K562 (cell line): ENCODE data around the gene B3GLCT. TPM values are rescaled to one million over a fixed set of nuclear protein-coding genes. Genes with fewer than 3 reads are reported as not detected.

Experiments
- ATAC-seq: fragments of 200-7000 bp; cut with Tn5 transposase; 3 replicates; pipeline ENCODE4 v1.9.1; 2020; ENCODE audit warnings: moderate library complexity
- BruUV-seq: library from RNA; stranded (reverse); fragments of 400-500 nt; replicated peaks from 2 replicates; lab custom pipeline; 2021; lab: Mats Ljungman, UMichigan
- CTCF ChIA-PET: fragments of 300-600 bp; formaldehyde crosslinking; extraction: SDS; loops from one replicate; lab custom pipeline; 2021; ENCODE audit warnings: low intra/inter-chr PET ratio; lab: Yijun Ruan, JAX
- POLR2A ChIA-PET: fragments of 300-600, 350-650 bp; sonication (Branson Sonifier 250); formaldehyde crosslinking; extraction: SDS; loops from one replicate; lab custom pipeline; 2021; ENCODE audit warnings: antibody characterized with exemption, inconsistent platforms; lab: Yijun Ruan, JAX
- DNase-seq, 4 experiments: peaks; one replicate each; pipeline versions ENCODE4 v3.0.0 to v3.0.0-alpha.2; 2011 to 2018; ENCODE audit warnings: low spot score in 3 of 4, mixed read lengths in 3 of 4; ENCODE audit errors: extremely low read depth in 1 of 4
- FAIRE-seq: peaks from 2 replicates; lab custom pipeline; 2011; peaks lifted over from hg19 to GRCh38; lab: Jason Lieb, UNC
- H2AFZ ChIP-seq: 2 replicates; pipeline ENCODE4 v1.6.0; 2011; ENCODE audit warnings: low read depth, low read length, control low read depth, inconsistent platforms
- H3K27ac ChIP-seq: fragments of 200-600 bp; 3 replicates; pipeline ENCODE4 v1.8.0; 2011; ENCODE audit warnings: low read depth, mild to moderate bottlenecking, control low read depth, inconsistent platforms, low read length, moderate library complexity, mixed read lengths; ENCODE audit errors: extremely low read depth
- H3K27me3 ChIP-seq, 2 experiments: fragments of 300-600 bp in 1 of 2; 2 replicates in 1 of 2; 3 replicates in 1 of 2; pipeline versions ENCODE4 v1.6.0 to v1.8.0; 2011; ENCODE audit warnings: inconsistent platforms in 2 of 2, low read length in 2 of 2, mild to moderate bottlenecking in 1 of 2, mixed read lengths in 1 of 2, moderate library complexity in 1 of 2; ENCODE audit not compliant: control insufficient read depth in 2 of 2, insufficient read depth in 2 of 2
- H3K36me3 ChIP-seq: fragments of 300-600 bp; 3 replicates; pipeline ENCODE4 v1.8.0; 2011; ENCODE audit warnings: mild to moderate bottlenecking, low read length, inconsistent platforms; ENCODE audit not compliant: control insufficient read depth, insufficient read depth
- H3K4me1 ChIP-seq, 2 experiments: fragments of 200-600 bp in 1 of 2; replicated peaks in 1 of 2; 2 replicates in 1 of 2; 3 replicates in 1 of 2; pipeline versions ENCODE4 v1.5.1 to v1.8.0; 2011; ENCODE audit warnings: inconsistent platforms in 2 of 2, low read length in 2 of 2, mild to moderate bottlenecking in 1 of 2, mixed read lengths in 1 of 2, moderate library complexity in 1 of 2; ENCODE audit not compliant: control insufficient read depth in 2 of 2, insufficient read depth in 2 of 2
- H3K4me2 ChIP-seq: 2 replicates; pipeline ENCODE4 v1.6.1; 2011; ENCODE audit warnings: low read length, control low read depth, inconsistent platforms, mixed read lengths; ENCODE audit not compliant: insufficient read depth
- H3K4me3 ChIP-seq: fragments of 200-600 bp; sonication (generic), shearing (Covaris generic); 2 replicates; pipeline ENCODE4 v1.5.1; 2016; ENCODE audit warnings: control low read depth, inconsistent platforms
- H3K79me2 ChIP-seq: fragments of 200-600 bp; 3 replicates; pipeline ENCODE4 v1.8.0; 2011; ENCODE audit warnings: low read length, inconsistent platforms; ENCODE audit not compliant: control insufficient read depth, insufficient read depth
- H3K9ac ChIP-seq, 2 experiments: 2 replicates each; pipeline versions ENCODE4 v1.6.0 to v1.6.1; 2011; ENCODE audit warnings: low read depth in 2 of 2, low read length in 2 of 2, control low read depth in 1 of 2, inconsistent platforms in 1 of 2, mild to moderate bottlenecking in 1 of 2, mixed read lengths in 1 of 2; ENCODE audit not compliant: insufficient read depth in 1 of 2
- H3K9me1 ChIP-seq: one replicate; pipeline ENCODE4 v1.6.0; 2011; ENCODE audit warnings: inconsistent platforms, mild to moderate bottlenecking, low read length, moderate library complexity; ENCODE audit not compliant: control insufficient read depth, insufficient read depth
- H3K9me3 ChIP-seq: replicated peaks from 2 replicates; pipeline ENCODE4 v1.5.1; 2011; ENCODE audit warnings: low read depth, low read length, inconsistent platforms; ENCODE audit not compliant: control insufficient read depth, insufficient read depth
- H4K20me1 ChIP-seq: replicated peaks from 2 replicates; pipeline ENCODE4 v1.6.1; 2011; ENCODE audit warnings: low read length, inconsistent platforms, mixed read lengths; ENCODE audit not compliant: control insufficient read depth, insufficient read depth
- ARNT ChIP-seq, 2 experiments: fragments of 450-650 bp; IDR thresholded peaks; 2 replicates each; pipeline ENCODE4 v1.6.1; 2016; ENCODE audit warnings: mild to moderate bottlenecking in 1 of 2
- CCNT2 ChIP-seq: IDR thresholded peaks from 2 replicates; pipeline ENCODE4 v1.6.1; 2011; ENCODE audit warnings: borderline replicate concordance, low read depth, mild to moderate bottlenecking, moderate library complexity, mixed read lengths, low read length; ENCODE audit not compliant: insufficient read length; ENCODE audit errors: extremely low read depth
- CHD1 ChIP-seq: fragments of 200-600 bp; sonication (generic); IDR thresholded peaks from one replicate; pipeline ENCODE4 v1.6.1; 2012; ENCODE audit warnings: mild to moderate bottlenecking, moderate library complexity, low read length, inconsistent platforms
- CSDE1 ChIP-seq, 2 experiments: fragments of 450-650 bp; IDR thresholded peaks; 2 replicates each; pipeline ENCODE4 v1.6.1; 2016; ENCODE audit warnings: mild to moderate bottlenecking in 1 of 2
- CXXC5 ChIP-seq: fragments of 250-450 bp; sonication (Bioruptor Pico); IDR thresholded peaks from 2 replicates; pipeline ENCODE4 v1.8.0; 2022; ENCODE audit warnings: inconsistent platforms, mild to moderate bottlenecking, moderate library complexity
- EGR1 ChIP-seq: fragments of 450-650 bp; conservative IDR thresholded peaks from 2 replicates; pipeline ENCODE4 v1.6.1; 2017; ENCODE audit warnings: mild to moderate bottlenecking
- HNRNPLL ChIP-seq: fragments of 200-400 bp; formaldehyde crosslinking; IDR thresholded peaks from 2 replicates; pipeline ENCODE4 v1.6.1; 2017; ENCODE audit warnings: low read length, low read depth, mild to moderate bottlenecking; ENCODE audit not compliant: poor library complexity, severe bottlenecking
- NRF1 ChIP-seq, 2 experiments: fragments of 450-650 bp; IDR thresholded peaks in 1 of 2; conservative IDR thresholded peaks in 1 of 2; 2 replicates each; pipeline ENCODE4 v1.6.1; 2014; ENCODE audit warnings: mild to moderate bottlenecking in 2 of 2
- RBBP5 ChIP-seq: fragments of 200-600 bp; sonication (generic); IDR thresholded peaks from 2 replicates; pipeline ENCODE4 v1.6.1; 2012; ENCODE audit warnings: borderline replicate concordance, mild to moderate bottlenecking, low read length, control low read depth, inconsistent platforms; ENCODE audit not compliant: insufficient read depth, poor library complexity, severe bottlenecking
- TEAD2 ChIP-seq: fragments of 450-650 bp; IDR thresholded peaks from 2 replicates; pipeline ENCODE4 v1.6.1; 2016; ENCODE audit warnings: missing genetic modification characterization, control low read depth, missing compliant biosample characterization
- TFAM ChIP-seq: fragments of 250-450 bp; sonication (Bioruptor Pico); conservative IDR thresholded peaks from 2 replicates; pipeline ENCODE4 v1.5.0; 2021; ENCODE audit warnings: mild to moderate bottlenecking, moderate library complexity
- ZNF197 ChIP-seq: fragments of 200-800 bp; sonication (Bioruptor generic); IDR thresholded peaks from 2 replicates; pipeline ENCODE4 v1.6.1; 2016; ENCODE audit warnings: low read depth, missing genetic modification characterization, missing compliant biosample characterization
- WGBS: fragments of 100-300 bp; shearing (Covaris generic); methylation state at CpG from one replicate; pipeline ENCODE4 v1.1.6; 2016; ENCODE audit warnings: low coverage, mixed read lengths; ENCODE audit not compliant: insufficient coverage; ENCODE audit errors: missing lambda C conversion rate; 5-methylcytosine and 5-hydroxymethylcytosine counted together
- in situ Hi-C: fragments of 300-500 bp; cut with MboI; formaldehyde crosslinking; loops from 4 replicates; pipeline ENCODE4 v1.15.0; 2018; ENCODE audit warnings: inconsistent platforms, mixed read lengths
- intact Hi-C: fragments of 100-400 bp; cut with micrococcal nuclease; formaldehyde crosslinking; loops from 2 replicates; pipeline ENCODE4 v1.14.2; 2022
- polyA plus RNA-seq, 8 experiments: library from polyadenylated mRNA; depleted of rRNA in 4 of 8; stranded (reverse) in 5 of 8; unstranded in 3 of 8; fragments of >200 nt; fragmentation: Nextera tagmentation in 2 of 8; fragmentation: Illumina TruSeq in 1 of 8; extraction: Ambion mirVana in 2 of 8; extraction: Trizol in 1 of 8; gene quantifications; 2 replicates each; pipeline versions ENCODE4 v1.2.1 to v1.2.3, GENCODE V29; 2011 to 2014; ENCODE audit warnings: inconsistent platforms in 1 of 8, missing spikeins in 1 of 8
- total RNA-seq, 7 experiments: library from RNA; depleted of rRNA in 6 of 7; stranded (reverse); fragments of >200 nt in 6 of 7; fragmentation: Illumina TruSeq in 2 of 7; extraction: Trizol in 2 of 7; gene quantifications; 2 replicates each; pipeline versions ENCODE4 v1.2.1 to v1.2.3, GENCODE V29; 2011 to 2021; ENCODE audit warnings: low replicate concordance in 1 of 7
- TF ChIP-seq, protein P1 (sequence below), 2 experiments: IDR thresholded peaks; 2 replicates each; pipeline ENCODE4 v1.6.1; 2012; ENCODE audit warnings: improper control_type of control experiment in 2 of 2, low read depth in 2 of 2, low read length in 2 of 2, borderline replicate concordance in 1 of 2

B3GLCT gene
- total and polyA plus RNA-seq, 9 of the 15 experiments (the other 6 are each of a cell fraction or from before 2014, with no cell fraction given) = 1.1 to 5.1 (median 2.9) TPM

GRCh38 chr13:31160857-31161556, 38.8 kb upstream of the B3GLCT start:
- peaks cover 63% of the 10 kb centered on the region for H3K79me2 ChIP-seq
- POLR2A ChIA-PET = interaction anchor here (0.9 to 1.1 kb wide), 4 partner anchors 12 to 40 kb away, joined by 3 to 5 read pairs (median 3); no protein-coding TSS in a partner anchor
- intact Hi-C loops = loop anchor here (5.0 kb wide), 1 partner anchor 41 kb away; no protein-coding TSS in a partner anchor
- ATAC-seq (peak; percentile 62), FAIRE-seq (no peak), DNase-seq (peak; percentile 9 to 68 (median 26))
- H3K9me1 ChIP-seq = no peaks in the 10 kb centered on the region
- peaks cover 27% of the 10 kb centered on the region; the same call in 1 of the 3 replicates for H3K36me3 ChIP-seq
- peak overlapping the region; percentile 80 for H3K4me2 ChIP-seq
- H3K4me1 ChIP-seq = peaks cover 0 to 12% of the 10 kb centered on the region in 2 experiments; a peak in 1 of 5 replicates
- peak overlapping the region; percentile 85 for H3K4me3 ChIP-seq
- 0% methylated on average over 25 of the region's 51 CpGs for WGBS
- CTCF ChIA-PET = no interaction called here
- no peaks in the 10 kb centered on the region for H3K9me3 ChIP-seq
- peak overlapping the region; percentile 66 to 89 for H3K9ac ChIP-seq
- TF ChIP-seq ARNT (IDR thresholded peaks at IDR 0.05) (peak in 1 of 2 experiments; percentile 98; a peak in 2 of 4 replicates), EGR1 (peak; percentile 79), ZNF197 (CRISPR knock-in tag) (no peak), RBBP5 (peak; percentile 53), NRF1 (conservative IDR thresholded peaks at IDR 0.05 in 1 of 2, IDR thresholded peaks at IDR 0.05 in 1 of 2) (peak; percentile 77 to 83), CCNT2 (peak; percentile 74), CSDE1 (IDR thresholded peaks at IDR 0.05) (no peak), TFAM (no peak), CXXC5 (CRISPR knock-in tag) (0 out of 2 replicates have a peak, but pooled peaks have one; percentile 13), TEAD2 (tag) (no peak), HNRNPLL (peak; percentile 91), CHD1 (peak; percentile 33)
- TF ChIP-seq, protein P1, sequence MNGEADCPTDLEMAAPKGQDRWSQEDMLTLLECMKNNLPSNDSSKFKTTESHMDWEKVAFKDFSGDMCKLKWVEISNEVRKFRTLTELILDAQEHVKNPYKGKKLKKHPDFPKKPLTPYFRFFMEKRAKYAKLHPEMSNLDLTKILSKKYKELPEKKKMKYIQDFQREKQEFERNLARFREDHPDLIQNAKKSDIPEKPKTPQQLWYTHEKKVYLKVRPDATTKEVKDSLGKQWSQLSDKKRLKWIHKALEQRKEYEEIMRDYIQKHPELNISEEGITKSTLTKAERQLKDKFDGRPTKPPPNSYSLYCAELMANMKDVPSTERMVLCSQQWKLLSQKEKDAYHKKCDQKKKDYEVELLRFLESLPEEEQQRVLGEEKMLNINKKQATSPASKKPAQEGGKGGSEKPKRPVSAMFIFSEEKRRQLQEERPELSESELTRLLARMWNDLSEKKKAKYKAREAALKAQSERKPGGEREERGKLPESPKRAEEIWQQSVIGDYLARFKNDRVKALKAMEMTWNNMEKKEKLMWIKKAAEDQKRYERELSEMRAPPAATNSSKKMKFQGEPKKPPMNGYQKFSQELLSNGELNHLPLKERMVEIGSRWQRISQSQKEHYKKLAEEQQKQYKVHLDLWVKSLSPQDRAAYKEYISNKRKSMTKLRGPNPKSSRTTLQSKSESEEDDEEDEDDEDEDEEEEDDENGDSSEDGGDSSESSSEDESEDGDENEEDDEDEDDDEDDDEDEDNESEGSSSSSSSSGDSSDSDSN (IDR thresholded peaks at IDR 0.05; ENCODE audit: borderline replicate concordance in 1 of 2, low read depth in 2 of 2, low read length in 2 of 2) = 0 out of 4 replicates have a peak, but pooled peaks of 1 of the 2 experiments have one; percentile 61
- H2AFZ ChIP-seq = peak overlapping the region; percentile 68
- BruUV-seq = no TSS peak
- in situ Hi-C loops = no loop called here
- H4K20me1 ChIP-seq = no peaks in the 10 kb centered on the region
- peak overlapping the region; percentile 72 for H3K27ac ChIP-seq
- no peaks in the 10 kb centered on the region for H3K27me3 ChIP-seq
